Activated T-helper 1 cell treated with anti-CD3 and anti-CD28 coated beads, Interleukin-12 subunit alpha, Interleukin-12 subunit beta, Interleukin-2, Interleukin-4 antibody, amounts not matched to agents 30 ng/mL and 10 ng/mL and 1 ng/mL, durations not matched to agents 14 hours and 24 hours and 36 hours (primary cell): Measurements from ENCODE around the gene KCNJ14. TPM values are rescaled to one million over a fixed set of nuclear protein-coding genes. Genes with fewer than 3 reads are reported as not detected.

ENCODE experiments used
- DNase-seq: peaks from one replicate; pipeline ENCODE4 v3.0.0; 2021; ENCODE audit warnings: low spot score
- H3K27ac Mint-ChIP-seq: one replicate; pipeline ENCODE4 v1.8.0; 2021; ENCODE audit warnings: mild to moderate bottlenecking, mixed read lengths
- H3K27me3 Mint-ChIP-seq: one replicate; pipeline ENCODE4 v1.8.0; 2022; ENCODE audit warnings: mild to moderate bottlenecking, moderate library complexity, mixed read lengths; ENCODE audit not compliant: insufficient read depth
- H3K36me3 Mint-ChIP-seq: one replicate; pipeline ENCODE4 v1.8.0; 2021; ENCODE audit warnings: low read depth, mixed read lengths
- H3K4me1 Mint-ChIP-seq: one replicate; pipeline ENCODE4 v1.8.0; 2021; ENCODE audit warnings: low read depth, mixed read lengths
- H3K4me3 Mint-ChIP-seq: one replicate; pipeline ENCODE4 v1.8.0; 2021; ENCODE audit warnings: mild to moderate bottlenecking, moderate library complexity, mixed read lengths
- H3K9me3 Mint-ChIP-seq: one replicate; pipeline ENCODE4 v1.8.0; 2021; ENCODE audit warnings: mixed read lengths
- intact Hi-C: fragments of 100-400 bp; cut with micrococcal nuclease; formaldehyde crosslinking; loops from one replicate; pipeline ENCODE4 v1.15.1; 2024
- total RNA-seq: library from RNA; stranded (reverse); gene quantifications from 2 replicates; pipeline ENCODE4 v1.2.3, GENCODE V29; 2022

The KCNJ14 gene
- total RNA-seq, 1 donor from 2014 or later, result 2.2 TPM

DNA sequence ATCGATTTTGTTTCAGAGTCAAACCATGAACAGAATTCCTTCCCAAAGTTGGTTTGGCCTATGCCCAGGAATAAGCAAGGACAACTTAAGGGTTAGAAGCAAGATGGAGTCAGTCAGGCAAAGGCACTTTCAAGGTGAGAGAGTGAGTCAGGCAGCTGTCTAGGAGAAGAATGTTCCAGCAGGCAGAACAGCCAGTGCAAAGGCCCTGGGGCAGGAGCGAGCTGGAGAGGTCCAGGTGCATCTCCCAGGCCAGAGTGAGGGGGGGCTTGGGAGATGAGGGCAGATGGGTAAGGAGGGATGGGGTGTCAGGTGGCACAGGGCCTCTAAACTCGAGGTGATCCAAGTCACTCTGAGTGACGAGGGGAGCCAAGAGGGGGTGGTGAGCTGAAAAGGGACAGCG lies 18.8 kb upstream of the KCNJ14 start:
- Mint-ChIP-seq H3K4me1 (no peaks in the 10 kb centered on the region), H3K27ac (no peak overlapping the region), H3K36me3 (no peaks in the 10 kb centered on the region), H3K4me3 (no peak overlapping the region), H3K27me3 (peaks cover 23% of the 10 kb centered on the region), H3K9me3 (no peaks in the 10 kb centered on the region)
- DNase-seq, result no peak
- intact Hi-C loops, result no loop called here

DNA sequence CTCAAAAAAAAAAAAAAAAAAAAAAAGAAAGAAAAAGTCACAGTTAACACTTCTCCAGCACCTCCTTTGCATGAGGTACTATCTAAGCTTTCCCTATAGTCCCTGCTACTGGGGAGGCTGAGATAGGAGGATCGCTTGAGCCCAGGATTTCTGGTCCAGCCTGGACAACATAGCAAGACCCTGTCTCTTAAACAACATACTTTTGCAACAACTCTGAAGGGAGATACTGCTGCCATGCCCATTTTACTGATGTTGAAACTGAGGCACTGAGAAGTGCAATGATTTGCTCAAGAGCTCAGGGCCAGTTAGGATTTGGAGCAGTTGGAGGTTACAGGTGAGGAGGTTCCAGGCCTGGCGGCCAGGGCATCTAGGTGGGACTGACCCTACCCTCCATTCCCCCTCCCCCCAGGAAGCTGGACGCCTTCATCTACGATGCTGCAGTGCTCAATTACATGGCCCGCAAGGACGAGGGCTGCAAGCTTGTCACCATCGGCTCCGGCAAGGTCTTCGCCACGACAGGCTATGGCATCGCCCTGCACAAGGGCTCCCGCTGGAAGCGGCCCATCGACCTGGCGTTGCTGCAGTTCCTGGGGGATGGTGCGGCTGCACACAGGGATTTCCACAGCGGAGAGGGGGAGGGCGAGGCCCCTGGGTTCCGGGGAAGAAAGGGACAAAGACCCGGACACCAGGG lies 13.9 kb upstream of the KCNJ14 start:
- Mint-ChIP-seq H3K4me1 (peaks cover 13% of the 10 kb centered on the region), H3K4me3 (no peak overlapping the region), H3K27ac (no peak overlapping the region), H3K9me3 (no peaks in the 10 kb centered on the region), H3K36me3 (peaks cover under 1% of the 10 kb centered on the region), H3K27me3 (peaks cover 37% of the 10 kb centered on the region)
- intact Hi-C loops, result no loop called here
- DNase-seq, result no peak

DNA sequence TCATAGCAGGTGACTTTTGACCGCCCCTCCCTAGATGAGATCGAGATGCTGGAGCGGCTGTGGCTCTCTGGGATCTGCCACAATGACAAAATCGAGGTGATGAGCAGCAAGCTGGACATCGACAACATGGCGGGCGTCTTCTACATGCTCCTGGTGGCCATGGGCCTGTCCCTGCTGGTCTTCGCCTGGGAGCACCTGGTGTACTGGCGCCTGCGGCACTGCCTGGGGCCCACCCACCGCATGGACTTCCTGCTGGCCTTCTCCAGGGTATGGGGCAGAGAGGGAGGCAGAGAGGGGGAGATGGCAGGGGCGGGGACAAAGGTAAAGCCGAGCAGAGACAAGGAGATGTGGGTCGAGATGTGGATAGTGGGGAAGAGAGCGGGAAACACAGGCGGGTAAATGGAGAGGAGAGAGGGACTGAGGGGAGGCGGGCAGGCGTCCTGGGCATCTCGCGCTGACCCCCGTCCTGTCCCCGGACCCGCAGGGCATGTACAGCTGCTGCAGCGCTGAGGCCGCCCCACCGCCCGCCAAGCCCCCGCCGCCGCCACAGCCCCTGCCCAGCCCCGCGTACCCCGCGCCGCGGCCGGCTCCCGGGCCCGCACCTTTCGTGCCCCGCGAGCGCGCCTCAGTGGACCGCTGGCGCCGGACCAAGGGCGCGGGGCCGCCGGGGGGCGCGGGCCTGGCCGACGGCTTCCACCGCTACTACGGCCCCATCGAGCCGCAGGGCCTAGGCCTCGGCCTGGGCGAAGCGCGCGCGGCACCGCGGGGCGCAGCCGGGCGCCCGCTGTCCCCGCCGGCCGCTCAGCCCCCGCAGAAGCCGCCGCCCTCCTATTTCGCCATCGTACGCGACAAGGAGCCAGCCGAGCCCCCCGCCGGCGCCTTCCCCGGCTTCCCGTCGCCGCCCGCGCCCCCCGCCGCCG lies 13.0 kb upstream of the KCNJ14 start:
- no peak for DNase-seq
- Mint-ChIP-seq H3K27me3 (peaks cover 37% of the 10 kb centered on the region), H3K4me3 (no peak overlapping the region), H3K36me3 (peaks cover 3% of the 10 kb centered on the region), H3K9me3 (no peaks in the 10 kb centered on the region), H3K27ac (peak overlapping the region; percentile 48), H3K4me1 (peaks cover 13% of the 10 kb centered on the region)
- intact Hi-C loops, result no loop called here

DNA sequence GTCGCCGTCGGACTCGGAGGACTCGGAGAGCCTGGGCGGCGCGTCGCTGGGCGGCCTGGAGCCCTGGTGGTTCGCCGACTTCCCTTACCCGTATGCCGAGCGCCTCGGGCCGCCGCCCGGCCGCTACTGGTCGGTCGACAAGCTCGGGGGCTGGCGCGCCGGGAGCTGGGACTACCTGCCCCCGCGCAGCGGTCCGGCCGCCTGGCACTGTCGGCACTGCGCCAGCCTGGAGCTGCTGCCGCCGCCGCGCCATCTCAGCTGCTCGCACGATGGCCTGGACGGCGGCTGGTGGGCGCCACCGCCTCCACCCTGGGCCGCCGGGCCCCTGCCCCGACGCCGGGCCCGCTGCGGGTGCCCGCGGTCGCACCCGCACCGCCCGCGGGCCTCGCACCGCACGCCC lies 12.1 kb upstream of the KCNJ14 start:
- H3K4me1 Mint-ChIP-seq, result peaks cover 15% of the 10 kb centered on the region
- no peak overlapping the region for H3K27ac Mint-ChIP-seq
- H3K4me3 Mint-ChIP-seq, result no peak overlapping the region
- no peaks in the 10 kb centered on the region for H3K9me3 Mint-ChIP-seq
- H3K36me3 Mint-ChIP-seq, result peaks cover 10% of the 10 kb centered on the region
- DNase-seq, result no peak
- intact Hi-C loops, result no loop called here
- peaks cover 33% of the 10 kb centered on the region for H3K27me3 Mint-ChIP-seq

DNA sequence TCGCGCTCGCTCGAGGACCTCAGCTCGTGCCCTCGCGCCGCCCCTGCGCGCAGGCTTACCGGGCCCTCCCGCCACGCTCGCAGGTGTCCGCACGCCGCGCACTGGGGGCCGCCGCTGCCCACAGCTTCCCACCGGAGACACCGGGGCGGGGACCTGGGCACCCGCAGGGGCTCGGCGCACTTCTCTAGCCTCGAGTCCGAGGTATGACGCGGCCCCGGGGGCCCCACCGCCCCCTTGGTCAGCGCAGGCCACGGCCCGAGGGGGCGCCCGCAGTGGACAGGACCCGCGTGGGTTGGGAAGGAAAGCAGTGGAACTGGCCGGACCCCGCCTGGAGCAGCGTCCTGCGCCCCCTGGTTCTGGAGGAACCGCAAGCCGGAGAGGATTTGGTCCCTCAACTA lies 11.6 kb upstream of the KCNJ14 start:
- Mint-ChIP-seq H3K4me1 (peaks cover 19% of the 10 kb centered on the region), H3K9me3 (no peaks in the 10 kb centered on the region), H3K27me3 (peaks cover 33% of the 10 kb centered on the region), H3K4me3 (no peak overlapping the region), H3K27ac (no peak overlapping the region), H3K36me3 (peaks cover 15% of the 10 kb centered on the region)
- DNase-seq, result no peak
- intact Hi-C loops, result loop anchor here (2.0 kb wide), 2 partner anchors 45 to 53 kb away; partner anchors contain the start of gene KDELR1

DNA sequence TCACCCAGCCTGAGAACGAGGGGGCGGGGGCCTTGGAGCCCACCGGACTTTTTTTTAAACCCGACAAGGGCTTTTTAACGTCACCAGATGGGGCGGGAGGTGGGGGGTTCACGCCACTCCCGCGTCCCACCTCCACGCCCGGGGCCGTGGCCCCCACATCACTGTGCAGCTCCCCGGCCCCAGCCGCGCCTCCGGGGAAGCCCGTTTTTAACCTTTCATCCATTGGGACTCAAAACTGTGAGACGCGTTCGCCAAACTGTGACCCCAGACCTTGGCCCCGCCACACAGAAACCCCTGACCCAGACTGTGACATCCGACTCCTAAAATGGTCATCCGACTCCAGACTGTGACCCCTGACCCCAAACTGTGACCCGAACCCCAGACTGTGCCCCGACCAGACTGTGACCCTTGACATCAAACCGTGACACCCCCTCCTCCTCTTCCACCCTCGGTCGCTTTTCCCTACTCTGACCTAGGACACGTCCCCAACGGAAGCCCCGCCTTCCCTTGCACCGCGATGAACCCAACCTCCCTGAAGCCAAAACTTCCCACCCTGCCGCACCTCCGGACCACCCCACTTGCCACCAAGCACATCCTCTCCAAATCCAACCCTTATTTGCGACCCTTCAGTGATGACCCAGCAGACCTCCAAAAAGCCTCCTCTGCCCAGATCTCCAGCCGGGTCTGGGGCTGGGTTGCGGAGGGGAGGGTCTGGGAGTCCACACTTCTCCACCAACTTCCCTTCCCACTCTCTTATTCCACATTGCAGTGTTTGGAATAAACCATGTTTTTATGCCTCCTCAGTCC lies 11.0 kb upstream of the KCNJ14 start:
- no peak for DNase-seq
- intact Hi-C loops, result loop anchor here (2.0 kb wide), 2 partner anchors 46 to 54 kb away; partner anchors contain the start of gene KDELR1

DNA sequence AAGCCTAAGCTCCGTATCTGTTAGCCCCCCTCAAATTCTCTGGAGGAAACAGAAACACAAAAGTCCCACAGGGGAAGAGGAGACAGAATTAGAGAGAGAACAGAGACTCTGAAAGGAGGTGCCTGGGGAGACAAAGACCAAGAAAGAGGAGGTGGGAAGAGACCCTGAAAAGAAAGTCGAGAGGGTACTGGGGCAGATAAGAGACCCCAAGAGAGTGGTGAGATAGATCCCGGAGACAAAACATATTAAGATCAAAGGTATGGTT lies 10.5 kb upstream of the KCNJ14 start:
- no peak for DNase-seq
- no peaks in the 10 kb centered on the region for H3K9me3 Mint-ChIP-seq
- peaks cover 19% of the 10 kb centered on the region for H3K4me1 Mint-ChIP-seq
- intact Hi-C loops, result loop anchor here (1.0 to 5.0 kb wide), 12 partner anchors 24 to 188 kb away; partner anchors contain the start of genes CARD8, CYTH2, KDELR1 and RPL18
- no peak overlapping the region for H3K27ac Mint-ChIP-seq
- H3K36me3 Mint-ChIP-seq, result peaks cover 22% of the 10 kb centered on the region
- H3K27me3 Mint-ChIP-seq, result peaks cover 31% of the 10 kb centered on the region
- H3K4me3 Mint-ChIP-seq, result peak overlapping the region; percentile 92

More for the DNA sequence above, 11.0 kb upstream of the KCNJ14 start:
- Mint-ChIP-seq H3K4me3 (peak overlapping the region; percentile 92), H3K36me3 (peaks cover 19% of the 10 kb centered on the region), H3K4me1 (peaks cover 19% of the 10 kb centered on the region), H3K27me3 (peaks cover 31% of the 10 kb centered on the region), H3K27ac (no peak overlapping the region), H3K9me3 (no peaks in the 10 kb centered on the region)

DNA sequence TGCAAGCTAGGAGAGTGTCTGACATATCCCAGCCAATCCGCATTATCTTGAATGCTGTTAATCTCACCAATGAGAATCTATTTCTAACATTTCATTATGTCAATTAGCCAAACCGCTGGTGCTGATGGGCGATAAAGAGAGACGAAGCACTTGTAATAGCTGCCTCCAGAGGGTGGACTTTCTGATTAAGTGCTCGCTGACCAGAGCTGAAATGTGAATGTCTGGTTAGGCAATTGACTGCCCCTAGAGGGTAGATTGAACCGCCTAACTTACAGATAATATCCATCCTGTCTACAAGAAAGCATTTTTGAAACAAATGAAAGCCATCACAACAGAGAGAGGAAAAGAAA lies 10.1 kb upstream of the KCNJ14 start:
- intact Hi-C loops, result loop anchor here (1.0 to 5.0 kb wide), 12 partner anchors 24 to 188 kb away; partner anchors contain the start of genes CARD8, CYTH2, KDELR1 and RPL18
- H3K27me3 Mint-ChIP-seq, result peaks cover 30% of the 10 kb centered on the region
- DNase-seq, result no peak
- peaks cover 19% of the 10 kb centered on the region for H3K4me1 Mint-ChIP-seq
- peak overlapping the region; percentile 92 for H3K4me3 Mint-ChIP-seq
- peaks cover 22% of the 10 kb centered on the region for H3K36me3 Mint-ChIP-seq
- no peaks in the 10 kb centered on the region for H3K9me3 Mint-ChIP-seq
- H3K27ac Mint-ChIP-seq, result peak overlapping the region; percentile 90

DNA sequence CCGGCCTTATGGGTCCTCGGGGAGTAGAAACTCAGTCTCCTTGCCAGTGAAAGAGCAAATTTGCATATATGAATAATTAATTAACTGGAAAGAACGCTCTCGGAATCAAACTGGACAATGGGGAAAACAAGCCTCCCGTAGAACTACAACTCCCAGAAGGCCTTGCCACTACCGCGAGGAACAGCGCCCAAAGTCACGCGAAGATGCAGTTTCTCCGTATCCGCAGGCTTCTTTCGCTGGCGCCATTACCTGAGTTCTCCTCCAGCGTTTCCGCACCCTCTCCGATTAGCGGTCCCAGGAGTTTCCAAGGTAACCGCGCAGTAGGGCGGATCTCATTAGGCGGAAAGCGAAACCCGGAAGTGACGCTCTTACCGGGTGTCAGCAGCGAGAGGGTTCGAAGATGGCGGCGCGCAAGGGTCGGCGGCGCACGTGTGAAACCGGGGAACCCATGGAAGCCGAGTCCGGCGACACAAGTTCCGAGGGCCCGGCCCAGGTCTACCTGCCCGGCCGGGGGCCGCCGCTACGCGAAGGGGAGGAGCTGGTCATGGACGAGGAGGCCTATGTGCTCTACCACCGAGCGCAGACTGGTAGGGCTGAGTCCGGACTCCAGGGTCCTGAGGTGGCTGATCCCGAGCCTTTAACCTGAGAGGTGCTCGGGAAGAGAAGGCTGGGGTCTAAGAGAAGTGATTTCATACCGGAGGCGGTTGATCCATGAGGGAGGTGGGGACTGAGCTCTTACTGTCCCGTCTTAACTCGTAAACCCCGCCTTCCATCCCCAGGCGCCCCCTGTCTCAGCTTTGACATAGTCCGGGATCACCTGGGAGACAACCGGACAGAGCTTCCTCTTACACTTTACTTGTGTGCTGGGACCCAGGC lies 9.5 kb upstream of the KCNJ14 start, which contains the start of gene GRWD1:
Gene GRWD1, plus strand, starts transcription at position 378 of the 876 bp plus-strand sequence. Its CDS starts 23 bp downstream, at position 401.
- peak within 1 kb of the TSS; percentile 90 for H3K27ac Mint-ChIP-seq
- intact Hi-C loops, result loop anchor here (1.0 to 5.0 kb wide), 12 partner anchors 23 to 189 kb away; partner anchors contain the start of genes CARD8, CYTH2, KDELR1 and RPL18
- H3K27me3 Mint-ChIP-seq, result peaks cover 25% of the 10 kb centered on the region
- H3K9me3 Mint-ChIP-seq, result no peaks in the 10 kb centered on the region
- DNase-seq, result peak; percentile 92
- H3K4me3 Mint-ChIP-seq, result peak within 1 kb of the TSS; percentile 92
- peaks cover 19% of the 10 kb centered on the region for H3K4me1 Mint-ChIP-seq
- H3K36me3 Mint-ChIP-seq, result peaks cover 22% of the 10 kb centered on the region

DNA sequence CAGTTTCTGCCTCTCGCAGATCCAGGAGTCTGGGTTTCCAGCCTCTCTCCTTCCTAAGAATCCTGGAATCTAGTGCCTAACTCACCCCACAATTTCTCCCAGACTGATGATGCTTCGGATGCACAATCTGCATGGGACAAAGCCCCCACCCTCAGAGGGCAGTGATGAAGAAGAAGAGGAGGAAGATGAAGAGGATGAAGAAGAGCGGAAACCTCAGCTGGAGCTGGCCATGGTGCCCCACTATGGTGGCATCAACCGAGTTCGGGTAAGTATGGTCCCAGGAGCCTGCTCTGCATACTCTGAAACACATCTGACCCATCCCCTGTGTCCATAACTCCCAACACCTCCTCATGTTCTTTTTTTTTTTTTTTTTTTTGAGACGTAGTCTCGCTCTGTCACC lies 8.8 kb upstream of the KCNJ14 start:
- Mint-ChIP-seq H3K4me1 (peaks cover 19% of the 10 kb centered on the region), H3K27me3 (peaks cover 19% of the 10 kb centered on the region), H3K9me3 (no peaks in the 10 kb centered on the region), H3K4me3 (peak overlapping the region; percentile 92), H3K27ac (peak overlapping the region; percentile 90), H3K36me3 (peaks cover 25% of the 10 kb centered on the region)
- intact Hi-C loops, result loop anchor here (5.0 kb wide), 1 partner anchor 189 kb away; the partner anchor contains the start of gene CARD8
- DNase-seq, result no peak

DNA sequence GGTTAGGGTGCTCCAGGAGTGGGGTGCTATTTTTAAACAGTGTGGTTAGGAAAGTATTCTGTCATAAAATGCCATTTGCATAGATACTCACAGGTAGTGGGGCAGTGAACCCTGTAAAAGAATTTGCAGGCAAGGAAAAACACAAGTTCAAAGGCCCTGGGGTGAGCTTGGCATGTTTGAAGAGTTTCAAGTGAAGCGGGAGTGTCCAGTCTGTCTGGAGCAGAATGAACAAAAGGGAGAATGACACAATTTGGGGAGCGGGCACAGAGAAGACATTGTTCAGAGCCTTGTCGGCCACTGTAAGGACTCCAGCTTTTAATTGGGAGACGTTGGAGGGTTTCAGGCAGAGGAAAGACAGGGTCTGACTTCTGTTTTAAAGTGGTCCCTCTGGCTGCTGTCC lies 6.8 kb upstream of the KCNJ14 start:
- intact Hi-C loops, result loop anchor here (5.0 kb wide), 1 partner anchor 191 kb away; the partner anchor contains the start of gene CARD8
- Mint-ChIP-seq H3K36me3 (peaks cover 27% of the 10 kb centered on the region), H3K27me3 (peaks cover 11% of the 10 kb centered on the region), H3K4me1 (peaks cover 19% of the 10 kb centered on the region), H3K9me3 (no peaks in the 10 kb centered on the region), H3K27ac (no peak overlapping the region), H3K4me3 (peak overlapping the region; percentile 92)
- DNase-seq, result no peak
